Adrenal gland (tissue), 12 donors: ENCODE data around the gene PKNOX2. TPM values are rescaled to one million over a fixed set of nuclear protein-coding genes. Genes with fewer than 3 reads are reported as not detected.

Experiments
- DNase-seq, 7 donors: peaks; one replicate each; pipeline ENCODE4 v3.0.0-alpha.2; 2019 to 2020
- H3K27ac ChIP-seq, 5 donors: fragments of 200-600 bp; sonication (generic) in 4 of 5; 1 replicate in 3 of 5; 2 replicates in 2 of 5; pipeline versions ENCODE4 v1.5.1 to v1.8.0; 2016 to 2020; ENCODE audit warnings: mild to moderate bottlenecking in 1 of 5
- H3K27me3 ChIP-seq: fragments of 200-600 bp; 2 replicates; pipeline ENCODE4 v1.8.0; 2021
- H3K36me3 ChIP-seq, 2 donors: fragments of 200-600 bp; replicated peaks in 1 of 2; 1 replicate in 1 of 2; 2 replicates in 1 of 2; pipeline versions ENCODE4 v1.5.1 to v1.8.0; 2018 to 2022
- H3K4me1 ChIP-seq, 2 donors: fragments of 200-600 bp; replicated peaks in 1 of 2; 1 replicate in 1 of 2; 2 replicates in 1 of 2; pipeline versions ENCODE4 v1.5.1 to v1.8.0; 2018 to 2021
- H3K4me3 ChIP-seq, 4 donors: fragments of 200-600 bp; sonication (generic) in 3 of 4; one replicate each; pipeline ENCODE4 v1.5.1; 2016 to 2018
- H3K9me3 ChIP-seq, 3 donors: fragments of 200-600 bp; sonication (generic) in 1 of 3; replicated peaks in 1 of 3; 1 replicate in 2 of 3; 2 replicates in 1 of 3; pipeline versions ENCODE4 v1.5.1 to v1.8.0; 2016 to 2021
- CTCF ChIP-seq, 6 experiments: fragments of 450-650 bp in 4 of 6; fragments of 200-600 bp in 2 of 6; sonication (generic) in 1 of 6; IDR thresholded peaks; 1 replicate in 5 of 6; 2 replicates in 1 of 6; pipeline versions ENCODE4 v1.5.1 to v1.8.0; 2016 to 2021; ENCODE audit warnings: antibody characterized with exemption in 6 of 6, mild to moderate bottlenecking in 2 of 6, moderate library complexity in 1 of 6
- POLR2A ChIP-seq, 2 donors: fragments of 450-650 bp; IDR thresholded peaks; one replicate each; pipeline ENCODE4 v1.6.1; 2017; ENCODE audit warnings: antibody characterized with exemption in 2 of 2, mild to moderate bottlenecking in 2 of 2, moderate library complexity in 1 of 2
- WGBS, 4 donors: extraction: QIAGEN DNeasy Blood & Tissue Kit in 2 of 4; methylation state at CpG; one replicate each; pipeline versions ENCODE4 v1.1.5 to v1.1.7; 2013 to 2017; 5-methylcytosine and 5-hydroxymethylcytosine counted together
- intact Hi-C, 2 donors: fragments of 100-400 bp; cut with DNase I; formaldehyde crosslinking; loops; one replicate each; pipeline versions ENCODE4 v1.14.1 to v1.15.0; 2022 to 2023
- polyA plus RNA-seq, 3 donors: library from polyadenylated mRNA; stranded (reverse); fragments of 200-250 nt in 2 of 3; fragments of 350-450 nt in 1 of 3; fragmentation: Illumina TruSeq in 1 of 3; extraction: RNeasy Lipid Tissue Mini Kit (QIAGEN cat#74804) in 1 of 3; gene quantifications; one replicate each; pipeline ENCODE4 v1.2.3, GENCODE V29; 2013 to 2014
- total RNA-seq, 9 donors: library from RNA; depleted of rRNA in 4 of 9; stranded (reverse); fragments of >200 nt in 4 of 9; fragments of 120-200 nt in 1 of 9; fragmentation: NEBNext Ultra II Directional in 1 of 9; extraction: Animal tissue kit (Norgen Biotek cat#: 25700) in 1 of 9; gene quantifications; one replicate each; pipeline versions ENCODE4 v1.1.0 to v1.2.4, GENCODE V29; 2013 to 2023
- donor health status: healthy with polysubstance abuse.
- donor health status: Bipolar disorder and iron deficiency.
- donor health status: DM: yes; HTN: yes; CAD: no.
- donor health status: DM: no; HTN: no; CAD: no.
- donor health status: DM: no; HTN: no; CAD: no.
- donor health status: DM: yes; HTN: yes; CAD: no.

PKNOX2 gene
- total and polyA plus RNA-seq, 12 donors, result 1.2 to 34.7 (median 3.1) TPM

DNA sequence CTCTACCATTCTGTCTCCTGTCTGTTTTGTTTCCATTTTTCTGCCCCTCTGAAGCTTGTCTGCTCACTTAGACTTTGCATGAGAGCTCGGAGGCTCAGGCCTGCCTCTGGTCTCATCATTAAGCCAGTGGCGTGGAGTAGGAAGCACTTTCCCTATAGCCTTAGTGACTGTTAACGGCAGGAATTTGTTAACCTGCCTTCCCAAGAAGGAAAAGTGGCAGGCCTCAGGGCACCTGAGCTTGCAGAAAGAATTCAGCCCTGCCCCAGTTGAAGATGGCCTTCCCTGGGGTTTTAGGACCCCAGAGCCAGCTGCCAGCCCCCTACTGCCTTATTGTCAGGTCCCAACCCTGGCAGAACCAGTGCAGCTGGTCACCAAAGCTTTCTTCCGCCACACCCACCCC is 93.2 kb downstream of the PKNOX2 start:
- Histone ChIP-seq H3K36me3 (no peaks in the 10 kb centered on the region), H3K4me1 (peaks cover 0 to 7% of the 10 kb centered on the region in 2 donors), H3K4me3 (no peak overlapping the region), H3K9me3 (no peaks in the 10 kb centered on the region), H3K27me3 (no peaks in the 10 kb centered on the region), H3K27ac (no peak overlapping the region)
- TF ChIP-seq CTCF (IDR thresholded peaks at IDR 0.05), result no peak
- no peak for TF ChIP-seq POLR2A (IDR thresholded peaks at IDR 0.05)
- DNase-seq, result no peak
- 76 to 88% (median 84%) methylated on average over 3 to 4 of the region's 4 CpGs for WGBS, 4 donors
- intact Hi-C loops, result no loop called here

DNA sequence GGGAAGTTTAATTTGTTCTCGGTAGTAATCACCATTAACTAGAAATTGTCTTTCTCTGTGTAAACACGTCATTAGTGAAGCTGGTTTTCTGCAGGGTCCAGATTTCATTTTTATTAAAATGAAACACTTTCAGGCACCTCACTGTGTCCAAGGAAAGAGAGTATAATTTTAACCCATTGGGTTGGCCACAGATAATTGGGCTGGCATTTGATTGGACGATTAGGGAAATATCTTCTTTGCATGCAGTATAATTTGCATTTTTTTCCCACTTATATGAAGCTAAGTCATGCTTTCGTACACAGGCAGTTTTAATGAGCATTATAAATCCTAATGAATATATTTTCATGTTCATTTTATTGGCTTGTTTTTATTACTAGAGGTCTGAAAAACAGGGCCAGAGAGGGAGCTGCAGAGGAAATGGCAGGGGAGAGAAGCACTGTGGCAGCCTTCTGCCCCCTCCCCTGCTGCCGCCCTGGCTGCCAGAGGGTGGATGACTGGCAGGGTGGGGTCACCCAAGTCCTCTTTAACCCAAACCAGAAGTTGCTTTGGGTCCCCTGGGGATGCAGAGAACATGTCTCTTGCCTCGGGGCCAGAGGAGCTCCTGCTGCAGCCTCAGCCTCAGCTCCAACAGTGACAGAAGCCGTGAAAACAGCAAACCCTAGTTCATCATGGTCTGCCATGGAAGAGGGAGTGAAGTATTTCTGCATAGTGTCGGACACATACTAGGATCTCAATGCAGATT is 93.9 kb downstream of the PKNOX2 start:
- 66 to 81% (median 75%) methylated on average over 8 of the region's 8 CpGs for WGBS, 4 donors
- no peak for DNase-seq
- H3K9me3 ChIP-seq, result no peaks in the 10 kb centered on the region
- H3K4me1 ChIP-seq, result peaks cover 0 to 14% of the 10 kb centered on the region in 2 donors
- no peaks in the 10 kb centered on the region for H3K36me3 ChIP-seq
- intact Hi-C loops, result no loop called here
- H3K27ac ChIP-seq, result peak overlapping the region in 1 of 5 donors; percentile 10
- TF ChIP-seq POLR2A (IDR thresholded peaks at IDR 0.05) (no peak), CTCF (IDR thresholded peaks at IDR 0.05) (no peak)
- no peak overlapping the region for H3K4me3 ChIP-seq
- H3K27me3 ChIP-seq, result no peaks in the 10 kb centered on the region

GRCh38 chr11:125261588-125261987 is 97.0 kb downstream of the PKNOX2 start:
- no peak for DNase-seq
- TF ChIP-seq CTCF (IDR thresholded peaks at IDR 0.05), result no peak
- TF ChIP-seq POLR2A (IDR thresholded peaks at IDR 0.05), result no peak
- Histone ChIP-seq H3K4me3 (no peak overlapping the region), H3K27ac (peak overlapping the region in 1 of 5 donors; percentile 6), H3K36me3 (no peaks in the 10 kb centered on the region), H3K27me3 (no peaks in the 10 kb centered on the region), H3K4me1 (peaks cover 0 to 11% of the 10 kb centered on the region in 2 donors), H3K9me3 (no peaks in the 10 kb centered on the region)
- 69 to 81% (median 75%) methylated on average over 4 of the region's 4 CpGs for WGBS, 4 donors
- intact Hi-C loops, result no loop called here

DNA sequence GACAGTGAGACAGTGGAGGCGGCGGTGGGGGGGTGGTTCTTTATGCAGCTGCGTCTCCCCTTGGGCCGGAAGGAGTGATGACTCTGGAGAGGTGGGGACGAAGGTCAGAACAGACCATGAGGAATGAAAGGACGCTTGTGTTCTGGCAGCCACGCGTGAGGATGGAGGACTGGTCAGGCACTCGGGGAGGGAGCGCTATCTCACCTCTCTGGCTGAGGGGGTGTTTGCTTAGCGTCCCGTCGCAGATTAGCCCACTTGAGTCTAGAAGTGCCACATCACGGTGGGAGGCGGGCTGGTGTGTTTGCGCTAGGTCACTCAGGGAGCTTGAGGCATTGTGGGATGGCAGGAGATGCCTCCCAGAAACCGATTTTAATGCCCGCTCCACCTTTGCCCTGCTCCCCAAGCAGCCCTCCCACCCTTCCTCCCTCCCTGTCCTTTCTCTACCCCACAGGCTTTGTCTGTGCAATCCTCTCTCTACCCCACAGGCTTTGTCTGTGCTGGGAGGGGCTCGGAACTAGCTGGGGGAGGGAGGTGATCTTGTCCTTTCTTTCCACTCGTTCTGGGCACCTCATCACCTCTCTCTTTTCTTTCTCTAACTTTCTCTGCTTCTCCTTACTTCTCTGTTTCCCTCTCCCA is 97.8 kb downstream of the PKNOX2 start:
- TF ChIP-seq POLR2A (IDR thresholded peaks at IDR 0.05), result no peak
- no peak for TF ChIP-seq CTCF (IDR thresholded peaks at IDR 0.05)
- Histone ChIP-seq H3K27ac (peak overlapping the region in 2 of 5 donors; percentile 40 to 49), H3K4me3 (no peak overlapping the region), H3K9me3 (no peaks in the 10 kb centered on the region), H3K36me3 (no peaks in the 10 kb centered on the region), H3K27me3 (no peaks in the 10 kb centered on the region), H3K4me1 (peaks cover 0 to 8% of the 10 kb centered on the region in 2 donors)
- 66 to 78% (median 71%) methylated on average over 18 to 20 of the region's 20 CpGs for WGBS, 4 donors
- DNase-seq, result no peak
- intact Hi-C loops, result no loop called here
